ENCODE data around the gene DAB2IP.

Gene DAB2IP

GRCh38 chr9:121821326-121821725 is 169.9 kb downstream of the DAB2IP start:
- DNase-seq: no peak

DNA sequence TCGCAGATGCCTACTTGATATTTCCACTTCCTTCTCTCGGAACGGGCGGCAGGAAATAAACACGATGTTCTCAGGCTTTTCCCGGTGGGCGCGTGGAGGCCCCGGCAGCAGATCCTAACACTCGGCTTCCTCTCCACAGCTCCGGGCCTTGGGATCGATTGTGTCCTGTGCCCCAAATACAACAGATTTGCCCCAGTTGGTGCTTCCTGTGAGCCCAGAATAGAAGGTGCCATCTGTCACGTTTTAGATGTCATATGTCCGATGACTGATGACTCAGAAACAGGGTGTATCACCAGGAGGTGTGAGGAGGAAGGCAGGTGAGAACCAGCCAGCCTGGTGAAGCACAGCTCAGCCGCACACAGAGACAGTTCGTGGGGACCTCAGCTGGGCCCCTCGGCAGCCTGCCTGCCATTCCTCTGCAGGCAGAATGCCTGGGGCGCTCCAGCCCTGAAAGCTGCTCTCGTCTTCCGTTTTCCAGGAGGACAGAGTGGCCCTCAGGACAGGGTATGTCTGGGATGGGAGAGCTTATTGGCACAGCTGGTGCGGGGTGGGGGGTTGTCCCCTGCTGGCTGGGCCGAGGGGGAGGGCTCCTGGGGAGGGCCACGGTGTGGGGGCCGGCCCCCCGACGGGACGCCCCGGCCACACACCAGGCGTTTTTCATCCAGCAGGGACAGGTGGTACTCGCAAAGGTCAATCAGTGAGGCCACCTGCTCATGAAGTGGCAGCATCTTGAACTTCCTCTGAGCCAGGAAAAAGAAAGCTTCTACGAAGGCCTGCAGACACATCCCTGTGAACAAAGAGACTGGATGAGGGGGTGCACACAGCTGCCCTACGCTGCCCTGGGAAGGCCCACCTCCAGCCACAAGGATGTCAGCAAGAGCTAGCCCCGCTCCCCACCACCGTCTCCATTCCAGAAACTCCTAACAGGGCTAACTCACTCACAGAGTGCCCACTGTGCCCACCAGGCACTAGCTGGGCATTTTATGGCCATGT is 171.0 kb downstream of the DAB2IP start:
- no peak for DNase-seq

GRCh38 chr9:121823451-121824169 is 172.2 kb downstream of the DAB2IP start:
- no peak for DNase-seq

GRCh38 chr9:121824651-121825030 is 173.2 kb downstream of the DAB2IP start:
- no peak for DNase-seq

- DNase-seq: no peak
Measured at GRCh38 chr9:121825031-121825691, 173.7 kb downstream of the DAB2IP start.

- DNase-seq: no peak
Measured at GRCh38 chr9:121826711-121827110, 175.3 kb downstream of the DAB2IP start.

- no peak for DNase-seq
Measured at GRCh38 chr9:121827251-121827967, 176.0 kb downstream of the DAB2IP start.

GRCh38 chr9:121830441-121831140 is 179.2 kb downstream of the DAB2IP start:
- no peak for DNase-seq

- DNase-seq: no peak
Measured at GRCh38 chr9:121831869-121832268, 180.4 kb downstream of the DAB2IP start.

DNA sequence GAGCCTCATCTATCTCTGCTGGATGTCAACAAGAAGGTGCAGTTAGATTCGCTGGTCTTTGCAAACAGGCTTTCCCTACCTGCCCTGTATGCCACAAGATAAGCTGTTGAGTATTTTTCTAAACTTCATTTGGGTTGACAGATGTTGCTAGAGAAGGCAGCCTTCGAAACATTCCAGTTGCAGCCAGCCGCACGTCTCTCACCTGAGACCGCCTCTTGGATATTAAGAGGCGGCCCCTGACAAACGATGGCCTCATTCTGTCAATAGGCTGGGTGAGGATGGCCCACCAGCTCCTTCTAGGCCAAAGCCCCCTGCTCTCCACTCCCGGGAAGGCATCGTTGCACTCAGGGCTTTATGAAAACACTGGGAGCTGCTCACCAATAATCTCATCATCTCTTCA is 181.6 kb downstream of the DAB2IP start:
- DNase-seq: no peak
